Stimulated activated CD8-positive, alpha-beta memory T cell treated with anti-CD3 and anti-CD28 coated beads, Interleukin-12 subunit alpha, Interleukin-12 subunit beta, amount 100 ng/mL, for 24 hours (primary cell): ENCODE measurements around the gene MAML2.
"Not testable (repeated sequence)": the region's sequence is repeated elsewhere in the genome, so short reads cannot be mapped to it uniquely, and the experiment has no call there.

ENCODE experiments used
- DNase-seq: peaks from one replicate; pipeline ENCODE4 v3.0.0-alpha.2; 2020; ENCODE audit errors: extremely low read depth

The MAML2 gene

DNA sequence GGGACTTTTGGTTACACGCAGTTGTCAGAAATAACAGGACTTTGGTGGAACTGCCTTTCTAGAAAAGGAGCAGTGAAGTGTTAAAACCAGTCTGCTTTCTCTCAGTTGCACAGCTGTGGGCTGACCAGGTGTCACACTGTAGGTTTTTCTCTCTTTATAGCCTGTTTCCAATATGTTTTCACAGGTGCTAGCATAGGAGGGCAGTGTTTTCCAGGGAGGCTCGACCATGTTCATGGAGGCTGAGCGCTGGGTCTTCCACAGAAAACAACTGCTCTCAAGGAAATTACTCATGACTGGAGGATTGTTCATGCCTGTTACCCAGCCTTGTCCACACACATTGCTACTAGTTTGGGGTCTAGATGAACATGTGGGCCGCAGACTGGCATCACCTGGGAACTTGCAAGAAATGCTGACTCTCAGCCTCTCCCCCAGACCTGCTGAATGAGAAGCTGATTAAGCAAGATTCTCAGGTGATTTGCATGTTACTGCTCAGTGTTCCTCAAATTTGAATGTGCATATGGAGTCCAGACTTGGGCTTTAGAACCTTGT is 157.7 kb downstream of the MAML2 start:
- no peak for DNase-seq

DNA sequence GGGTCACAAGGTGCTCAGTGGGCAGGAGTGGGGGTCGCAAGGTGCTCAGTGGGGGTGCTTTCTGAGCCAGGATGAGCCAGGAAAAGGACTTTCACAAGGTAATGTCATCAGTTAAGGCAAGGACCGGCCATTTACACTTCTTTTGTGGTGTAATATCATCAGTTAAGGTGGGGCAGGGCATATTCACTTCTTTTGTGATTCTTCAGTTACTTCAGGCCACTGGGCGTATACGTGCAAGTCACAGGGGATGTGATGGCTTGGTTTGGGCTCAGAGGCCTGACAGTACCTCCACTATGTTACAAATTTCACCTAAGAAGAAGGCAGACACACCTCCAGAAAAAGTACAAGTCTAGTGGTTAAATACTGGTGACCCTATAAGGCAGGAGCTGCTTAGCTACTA is 162.1 kb downstream of the MAML2 start:
- not testable (repeated sequence) for DNase-seq

DNA sequence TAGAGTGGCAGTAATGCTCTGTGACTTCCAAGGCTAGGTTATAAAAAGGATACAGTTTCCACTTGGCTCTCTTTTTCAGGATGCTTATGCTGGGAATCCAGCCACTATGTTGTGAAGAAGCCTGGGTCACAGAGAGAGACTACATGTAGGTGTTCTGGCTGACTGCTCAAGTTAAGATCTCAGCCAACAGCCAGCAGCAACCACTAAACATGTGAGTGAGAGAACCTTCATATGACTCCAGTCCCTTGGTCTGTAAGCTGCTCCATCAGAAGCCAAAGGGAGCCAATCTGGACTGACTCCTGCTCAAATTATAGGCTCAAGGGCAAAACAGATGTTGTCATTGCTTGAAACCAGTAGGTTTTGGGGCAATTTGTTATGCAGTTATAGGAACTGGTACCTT is 162.7 kb downstream of the MAML2 start:
- no peak for DNase-seq

DNA sequence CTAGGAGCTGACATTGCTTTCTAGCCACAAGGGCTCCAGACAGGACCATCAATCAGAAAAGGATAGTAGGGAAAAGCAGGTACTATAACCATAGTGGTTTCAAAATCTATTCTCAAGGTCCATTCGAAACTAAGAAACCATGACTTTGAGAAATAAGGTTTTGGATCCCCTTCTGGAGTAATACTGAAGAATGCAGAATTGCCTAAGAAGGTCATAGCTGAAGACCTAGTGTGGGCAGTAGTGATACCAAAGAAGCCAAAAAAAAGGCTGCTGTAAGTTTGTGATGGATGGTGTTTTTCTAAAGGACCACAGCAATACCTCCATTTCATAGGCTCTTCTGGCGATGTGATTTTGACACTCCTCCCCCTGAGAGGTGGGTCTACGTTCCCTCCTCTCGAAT is 163.1 kb downstream of the MAML2 start:
- no peak for DNase-seq

DNA sequence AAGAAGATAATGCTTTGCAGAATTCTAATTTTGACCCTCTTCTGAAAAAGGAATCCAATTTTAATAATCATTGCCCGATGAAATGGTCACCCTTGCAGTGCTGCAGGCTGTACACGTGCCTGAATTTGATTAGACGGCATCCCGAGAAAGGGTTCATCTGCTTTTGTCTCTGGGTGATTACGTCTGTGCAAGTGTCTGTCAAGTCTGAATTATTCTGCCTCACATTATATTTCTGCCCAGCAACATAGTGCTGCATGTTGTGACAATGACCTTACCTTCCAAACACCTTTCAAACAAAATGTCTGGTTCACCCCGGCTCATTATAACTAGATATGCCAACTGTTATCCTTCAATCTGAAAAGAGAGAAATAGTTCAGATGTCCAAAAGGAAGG is 164.1 kb downstream of the MAML2 start:
- no peak for DNase-seq

DNA sequence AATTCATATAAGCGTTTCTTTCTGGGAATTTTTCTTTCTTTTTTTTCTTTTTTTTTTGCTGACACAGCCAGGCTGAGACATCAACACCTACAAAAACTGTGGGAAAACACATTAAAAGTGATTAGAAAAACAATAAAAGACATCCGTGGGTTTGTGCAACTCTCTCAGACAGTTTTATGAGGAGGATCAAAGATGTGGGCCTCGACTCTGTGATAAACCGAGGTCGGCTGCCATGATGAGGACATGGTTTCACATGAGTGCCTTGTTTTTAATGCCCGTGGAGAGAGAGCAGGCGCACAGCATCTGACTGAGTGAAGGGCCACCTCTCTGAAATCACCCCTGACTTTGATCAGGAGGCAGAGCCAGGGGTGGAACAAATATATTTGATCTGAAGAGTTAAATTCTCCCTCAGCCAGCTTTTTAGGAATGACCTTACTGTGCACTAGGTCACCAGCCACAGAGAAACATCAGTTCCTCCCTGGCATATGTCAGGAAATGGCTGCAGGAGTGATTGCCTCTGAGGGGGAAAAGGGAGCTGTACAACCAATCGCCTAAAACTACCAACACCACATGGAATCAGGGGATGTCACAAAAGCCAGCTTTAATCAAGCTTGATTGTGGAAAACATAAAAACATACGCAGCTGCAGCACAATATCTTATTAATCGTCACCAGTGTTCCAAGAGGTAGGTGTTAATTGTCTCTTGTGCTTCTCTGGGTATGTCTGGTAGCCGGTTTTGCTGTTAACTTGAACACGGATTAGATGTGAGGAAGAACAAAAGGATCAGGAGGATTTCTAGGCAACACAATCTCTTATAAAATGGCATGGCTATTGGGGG is 164.7 kb downstream of the MAML2 start:
- no peak for DNase-seq

DNA sequence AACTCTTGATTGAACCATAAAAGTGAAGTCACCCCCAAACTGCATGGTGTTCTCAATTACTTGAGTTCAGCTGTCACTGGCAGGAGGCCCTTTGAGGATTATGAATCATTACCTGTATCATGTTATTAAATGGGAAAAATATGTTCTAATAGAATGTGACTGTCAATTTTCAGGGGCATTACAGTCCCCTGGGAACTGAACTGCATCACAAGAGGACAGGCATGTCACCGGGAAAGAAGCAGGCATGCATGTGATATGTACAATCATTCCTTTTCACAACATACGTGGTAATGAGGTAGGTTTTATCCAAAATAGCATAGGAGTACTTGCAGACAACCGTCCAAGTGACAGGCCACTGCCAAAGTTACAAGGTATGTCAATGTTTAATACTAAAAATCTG is 165.8 kb downstream of the MAML2 start:
- DNase-seq, result no peak

DNA sequence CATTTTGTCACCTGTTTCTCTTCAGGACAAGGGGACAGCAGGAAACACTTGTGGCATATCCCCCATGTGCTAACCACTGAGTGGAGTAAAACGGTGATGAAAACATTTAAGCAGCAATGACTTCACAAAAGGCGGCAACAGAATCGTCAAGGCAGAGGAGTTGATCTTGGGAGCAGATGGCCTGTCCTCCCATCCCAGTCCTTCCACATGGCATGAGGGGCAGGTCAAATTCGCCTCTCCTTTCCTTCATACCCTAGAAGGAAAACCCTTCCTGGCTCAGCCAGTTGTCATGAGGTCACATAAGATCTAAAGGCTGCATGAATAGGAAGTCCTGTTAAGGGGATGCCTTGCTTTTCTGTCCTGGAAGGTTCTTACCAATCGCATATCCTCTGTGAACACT is 169.1 kb downstream of the MAML2 start:
- no peak for DNase-seq

DNA sequence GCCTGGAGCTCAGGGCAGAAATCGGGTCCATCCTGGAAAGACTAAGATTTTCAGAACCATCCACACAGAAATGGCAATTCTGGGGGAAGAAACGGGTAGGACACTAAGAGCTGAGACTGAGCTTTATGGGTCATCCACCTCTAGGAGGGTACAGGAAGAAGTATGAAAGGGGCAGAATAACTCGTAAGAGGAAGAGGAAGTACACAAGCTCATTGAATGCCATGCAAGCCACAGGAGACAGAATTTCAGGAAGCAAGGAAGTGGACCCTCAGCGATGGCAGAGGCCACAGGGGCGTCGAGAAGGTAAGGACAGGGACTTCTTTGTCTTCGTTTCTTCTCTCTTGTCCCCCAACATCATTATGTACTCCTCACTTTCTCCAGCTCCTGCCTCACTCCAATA is 169.6 kb downstream of the MAML2 start:
- DNase-seq, result no peak

DNA sequence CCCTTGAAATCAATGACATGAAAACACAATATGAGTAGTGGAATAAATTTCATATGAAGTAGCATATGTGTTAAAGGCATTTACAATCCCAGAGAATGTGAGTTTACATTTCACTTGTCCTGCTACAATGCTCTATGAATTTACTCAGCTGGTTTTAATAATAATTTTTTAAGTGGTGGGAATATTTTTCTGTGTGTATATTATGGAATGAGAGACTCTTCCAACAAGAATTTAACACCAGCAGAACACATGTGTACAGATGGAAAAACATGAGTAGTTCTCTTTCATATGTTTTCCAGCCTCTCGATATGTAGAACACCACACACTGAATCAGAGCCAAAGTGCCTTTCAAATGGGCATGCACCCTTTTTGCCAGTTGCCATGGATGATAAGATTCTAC is 170.4 kb downstream of the MAML2 start:
- no peak for DNase-seq

DNA sequence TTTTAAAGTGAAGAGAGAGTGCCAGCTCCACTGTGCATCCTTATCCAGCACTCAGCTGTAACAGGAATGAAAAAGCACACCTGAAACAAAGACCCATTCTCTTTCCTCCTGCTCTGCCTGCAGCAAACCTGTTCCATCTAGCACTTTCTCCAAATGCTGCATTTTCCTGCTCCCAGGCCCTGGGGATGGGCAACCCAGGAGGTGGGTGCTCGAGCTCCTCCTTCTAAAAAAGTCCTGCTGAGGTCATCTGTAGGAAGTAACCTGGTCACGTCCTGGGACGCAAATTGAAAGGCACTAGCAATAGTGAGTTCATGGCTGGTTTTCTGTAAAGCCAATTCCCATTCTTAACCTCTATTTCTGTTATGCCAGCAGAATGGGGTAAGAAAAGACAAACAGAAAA is 173.7 kb downstream of the MAML2 start:
- DNase-seq, result no peak

DNA sequence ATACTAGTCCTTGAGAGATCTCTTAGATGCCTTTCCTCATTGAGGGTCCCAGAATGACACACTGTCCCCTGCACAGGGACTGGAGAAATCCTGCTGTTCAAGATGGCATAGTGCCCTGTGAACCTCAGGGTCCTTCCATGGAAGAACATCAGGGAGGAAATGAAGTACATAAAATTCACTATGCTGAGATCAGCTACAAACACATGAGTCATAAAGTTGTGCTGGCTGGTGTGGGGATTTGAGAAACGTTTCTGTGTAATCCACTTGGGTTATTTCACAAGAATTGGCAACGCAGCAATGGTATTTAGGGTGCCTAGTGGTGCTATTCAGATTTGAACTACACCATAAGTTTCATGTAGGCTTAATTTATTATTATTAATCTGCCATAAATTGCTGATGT is 174.4 kb downstream of the MAML2 start:
- no peak for DNase-seq

DNA sequence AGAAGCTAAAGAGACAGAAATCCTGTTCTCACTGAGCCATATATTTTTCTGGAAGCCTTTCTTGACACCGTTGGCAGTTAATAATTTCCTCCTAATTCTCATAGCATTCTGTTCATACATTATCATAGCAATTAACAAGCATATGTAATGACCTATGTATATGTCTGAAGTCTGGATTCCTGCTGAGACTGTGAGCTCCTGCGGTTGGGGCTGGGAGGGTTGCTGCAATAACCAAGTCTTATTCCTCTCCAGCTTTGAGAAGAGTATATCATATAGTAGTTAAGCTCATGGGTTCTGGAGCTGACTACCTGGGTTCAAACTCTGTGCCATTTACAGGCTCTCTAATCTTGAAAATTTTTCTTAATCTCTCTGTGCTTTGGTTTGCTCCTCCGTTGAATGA is 175.2 kb downstream of the MAML2 start:
- DNase-seq, result no peak

DNA sequence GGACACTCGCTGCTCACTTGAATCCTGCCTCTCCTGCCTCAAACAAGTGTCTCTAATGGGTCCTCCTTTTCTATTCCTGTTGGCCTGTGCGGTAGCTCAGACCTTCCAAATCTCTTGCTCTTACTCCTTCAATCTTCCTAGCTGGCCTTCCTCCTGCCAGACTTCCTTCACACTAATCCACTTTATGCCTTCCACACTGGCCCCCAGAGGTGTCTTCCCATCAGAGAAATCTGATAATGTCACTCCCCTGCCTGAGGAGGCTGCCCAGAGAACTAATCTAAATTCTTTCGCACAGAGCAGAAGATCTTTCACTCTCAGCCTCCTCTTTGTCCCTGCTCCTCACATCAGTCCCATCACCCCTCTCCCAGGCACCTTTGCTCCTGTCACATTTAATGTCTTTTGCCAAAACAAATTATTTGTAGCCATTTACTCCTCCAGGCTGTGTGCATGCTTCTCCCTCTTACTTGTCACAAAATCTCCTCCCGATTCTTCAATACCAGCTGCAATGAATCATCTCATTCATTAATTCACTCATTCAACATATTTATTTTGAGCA is 175.7 kb downstream of the MAML2 start:
- no peak for DNase-seq

DNA sequence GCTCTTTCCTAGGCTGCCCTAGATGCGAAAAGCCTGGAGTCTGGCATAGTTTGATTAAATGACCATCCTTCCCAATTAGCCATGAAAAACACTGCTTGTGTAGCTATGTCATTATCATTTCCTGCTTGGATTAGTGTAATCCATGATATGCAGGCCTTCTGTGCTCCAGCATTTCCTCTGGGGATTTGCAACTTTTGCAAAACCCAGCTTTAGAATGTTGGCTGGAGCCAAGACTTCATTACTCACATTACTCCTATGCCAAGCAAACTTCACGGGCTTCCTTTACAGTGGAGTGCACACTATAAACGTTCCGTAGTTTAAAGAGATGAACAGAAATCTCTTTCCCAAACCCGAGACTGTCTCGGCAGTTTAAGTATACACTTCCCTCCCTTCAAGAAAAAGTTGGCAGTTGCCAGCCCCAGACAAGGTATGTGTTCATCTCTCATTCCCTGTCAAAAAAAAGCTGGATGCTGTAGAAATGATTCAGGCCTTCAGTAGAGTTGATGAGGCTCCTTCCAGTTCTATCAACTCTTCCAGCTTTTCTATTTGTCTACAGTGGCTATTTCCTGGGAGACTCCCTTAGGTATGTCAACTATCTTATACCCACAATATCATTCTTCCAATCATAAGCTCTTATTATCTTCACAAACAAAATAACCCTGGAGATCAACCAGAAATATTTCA is 180.0 kb downstream of the MAML2 start:
- DNase-seq, result no peak

DNA sequence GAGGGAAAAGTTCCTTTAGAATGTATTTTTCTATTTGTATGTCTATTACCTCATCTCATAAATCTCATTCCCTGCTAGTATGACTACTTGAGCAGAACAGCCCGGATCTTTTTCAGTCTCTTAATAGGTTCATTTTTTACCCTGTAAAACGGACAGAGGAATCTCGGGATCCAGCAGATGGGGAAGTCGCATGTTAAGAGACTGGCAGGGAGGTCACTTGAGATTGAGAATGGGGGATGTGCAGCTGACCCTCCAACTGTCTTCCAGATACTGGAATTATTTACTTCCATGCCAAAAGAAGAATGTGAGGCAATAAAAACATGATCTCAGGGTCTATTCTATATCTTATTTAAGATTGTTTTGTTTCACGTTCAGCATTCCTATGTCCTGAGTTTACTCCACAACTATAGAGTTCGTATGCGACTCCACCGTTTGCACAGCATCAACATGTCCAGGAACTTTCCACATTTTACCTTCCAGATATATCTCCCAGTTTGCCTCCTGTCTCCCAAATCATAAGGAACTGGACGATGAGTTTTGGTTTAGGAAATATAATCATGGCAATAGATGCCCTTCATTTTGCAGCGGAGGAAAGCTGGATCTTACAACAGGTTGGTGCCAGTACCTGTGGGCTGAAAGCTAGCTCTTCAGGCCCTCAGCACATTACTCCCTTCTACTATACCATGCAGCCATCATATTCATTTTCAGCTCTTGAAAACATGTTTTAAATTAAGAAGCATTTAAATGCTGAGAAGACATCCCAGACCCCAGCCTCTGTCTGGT is 181.5 kb downstream of the MAML2 start:
- no peak for DNase-seq

DNA sequence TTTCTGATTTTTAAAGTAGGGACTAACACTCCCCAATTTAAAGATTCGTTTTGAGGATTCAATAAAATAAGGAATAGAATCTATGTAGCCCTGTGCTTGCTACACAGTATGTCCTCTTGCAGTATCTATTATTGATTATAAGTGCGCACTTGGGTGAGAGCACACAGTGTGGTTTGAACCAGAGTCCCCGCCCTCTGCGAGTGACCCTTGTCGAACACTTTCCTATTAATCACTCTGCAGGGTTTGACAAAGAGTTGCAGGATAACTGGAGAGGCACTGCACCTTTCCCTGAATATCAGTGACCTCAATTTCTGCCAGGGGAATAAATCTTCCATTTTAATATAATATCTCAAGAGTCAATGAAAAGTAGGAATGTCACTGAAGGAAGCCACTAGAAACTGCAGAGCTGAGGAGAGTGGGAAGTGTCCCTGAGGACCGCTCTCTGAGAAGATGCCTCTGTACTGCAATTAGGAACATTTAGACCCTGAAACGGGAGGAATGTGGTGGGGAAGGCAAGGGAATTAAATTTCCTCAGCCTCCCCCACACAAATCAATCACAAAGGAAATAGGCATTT is 182.2 kb downstream of the MAML2 start:
- DNase-seq, result no peak

DNA sequence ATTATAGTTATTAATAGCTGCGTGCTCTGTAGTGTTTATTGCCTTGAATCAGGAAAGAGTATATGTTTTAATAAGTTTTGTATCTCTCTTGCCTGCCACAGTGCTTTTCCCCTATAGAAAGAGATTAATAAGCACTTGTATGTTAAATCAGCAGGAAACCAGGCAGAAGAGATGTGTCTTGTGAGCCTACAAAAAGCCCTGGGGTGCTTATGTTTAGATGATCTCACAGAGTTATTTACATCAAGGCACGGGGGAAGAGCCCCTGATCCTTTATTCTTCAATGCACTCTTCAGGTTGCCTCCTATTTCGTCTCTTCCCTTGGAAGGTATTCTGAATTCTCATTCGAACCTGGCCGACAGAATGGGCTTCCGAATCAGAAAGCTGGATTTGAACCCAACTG is 183.0 kb downstream of the MAML2 start:
- no peak for DNase-seq

DNA sequence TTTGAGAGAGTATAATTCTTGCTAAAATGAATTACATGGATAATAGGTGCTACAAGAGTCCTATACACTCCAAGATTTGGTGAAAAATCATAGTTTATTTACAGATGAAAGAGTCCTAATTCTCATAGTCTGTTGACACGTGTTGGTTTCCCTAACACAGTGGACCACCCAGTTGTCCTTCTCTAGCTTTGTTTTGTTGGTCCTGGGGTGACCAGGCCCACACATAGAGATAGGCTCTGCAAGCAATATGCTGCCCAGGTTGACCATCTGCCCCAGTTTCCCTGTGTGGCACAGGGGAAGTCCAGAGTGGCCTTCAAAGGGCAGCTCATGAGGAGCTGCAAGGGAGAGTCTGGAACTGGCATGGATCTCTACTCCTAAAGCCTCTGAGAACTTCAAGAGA is 184.9 kb downstream of the MAML2 start:
- DNase-seq, result no peak

DNA sequence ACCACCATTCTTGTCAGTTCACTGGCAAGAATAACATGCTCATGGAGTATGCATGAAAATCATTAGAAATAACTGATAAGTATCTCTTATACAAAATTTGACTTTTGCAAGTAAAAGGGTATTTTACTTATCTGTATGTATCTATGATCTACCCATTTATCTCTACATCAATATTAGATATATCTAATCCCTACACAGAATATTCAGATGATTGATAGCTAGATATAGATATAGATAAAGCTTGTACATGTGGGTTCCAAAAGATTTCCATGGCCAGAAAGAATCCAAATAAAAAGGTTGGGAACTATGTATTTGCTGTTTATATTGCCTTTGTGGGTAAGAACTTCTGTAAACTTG is 185.5 kb downstream of the MAML2 start:
- no peak for DNase-seq

DNA sequence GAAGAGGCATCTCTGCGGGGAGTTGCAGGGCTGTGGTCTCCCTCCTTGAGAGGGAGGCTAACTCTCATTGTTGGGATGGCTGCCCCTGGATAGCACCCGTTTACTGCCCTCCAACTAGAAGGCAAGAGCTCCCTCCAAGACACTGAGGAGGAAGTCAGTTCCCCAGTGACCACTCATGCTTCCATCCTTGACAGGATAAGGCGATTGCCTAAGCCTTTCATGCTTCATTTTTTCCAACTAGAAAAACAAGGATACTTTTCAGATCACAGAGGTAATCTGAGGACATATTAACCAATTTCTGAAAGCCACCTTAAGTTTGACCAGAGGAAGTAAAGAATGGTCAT is 186.6 kb downstream of the MAML2 start:
- no peak for DNase-seq
